Endothelial cell of umbilical vein (primary cell): ENCODE data around the gene DNAJC3. TPM values are rescaled to one million over a fixed set of nuclear protein-coding genes. Genes with fewer than 3 reads are reported as not detected.

Experiments
- BruUV-seq: library from RNA; stranded (reverse); fragments of 400-500 nt; replicated peaks from 2 replicates; lab custom pipeline; 2021; lab: Mats Ljungman, UMichigan
- CTCF ChIA-PET: fragments of 300-600, 350-600 bp; sonication (Branson Sonifier 250); formaldehyde crosslinking; loops from one replicate; lab custom pipeline; 2021; ENCODE audit warnings: antibody characterized with exemption, inconsistent platforms; lab: Charles Lee
- POLR2A ChIA-PET: fragments of 300-600, 350-600 bp; sonication (Branson Sonifier 250); formaldehyde crosslinking; loops from one replicate; lab custom pipeline; 2021; ENCODE audit warnings: antibody characterized with exemption, inconsistent platforms; lab: Charles Lee
- DNase-seq: peaks from one replicate; pipeline ENCODE4 v3.0.0-alpha.2; 2011; ENCODE audit warnings: low read depth, low spot score
- FAIRE-seq: peaks from 2 replicates; lab custom pipeline; 2011; peaks lifted over from hg19 to GRCh38; lab: Jason Lieb, UNC
- H2AFZ ChIP-seq: 2 replicates; pipeline ENCODE4 v1.6.0; 2012; ENCODE audit warnings: low read depth, low read length, control low read depth, inconsistent platforms
- H3K27ac ChIP-seq: 2 replicates; pipeline ENCODE4 v1.5.1; 2011; ENCODE audit warnings: low read depth, mild to moderate bottlenecking, control low read depth, low read length, moderate library complexity; ENCODE audit not compliant: insufficient read depth
- H3K27me3 ChIP-seq, 2 experiments: 2 replicates each; pipeline versions ENCODE4 v1.6.0 to v1.6.1; 2011; ENCODE audit warnings: low read length in 2 of 2, mixed read lengths in 1 of 2; ENCODE audit not compliant: control insufficient read depth in 2 of 2, insufficient read depth in 2 of 2
- H3K36me3 ChIP-seq, 2 experiments: 2 replicates in 1 of 2; 3 replicates in 1 of 2; pipeline ENCODE4 v1.5.1; 2011; ENCODE audit warnings: low read length in 2 of 2, mild to moderate bottlenecking in 1 of 2, moderate library complexity in 1 of 2; ENCODE audit not compliant: control insufficient read depth in 2 of 2, insufficient read depth in 2 of 2; ENCODE audit errors: extremely low read depth in 1 of 2
- H3K4me1 ChIP-seq: 3 replicates; pipeline ENCODE4 v1.5.1; 2011; ENCODE audit warnings: mild to moderate bottlenecking, low read length; ENCODE audit not compliant: control insufficient read depth, insufficient read depth; ENCODE audit errors: extremely low read depth
- H3K4me2 ChIP-seq: 2 replicates; pipeline ENCODE4 v1.6.1; 2011; ENCODE audit warnings: low read length, control low read depth, mixed read lengths; ENCODE audit not compliant: insufficient read depth
- H3K4me3 ChIP-seq, 3 experiments: fragments of 200-600 bp in 1 of 3; sonication (generic), shearing (Covaris generic) in 1 of 3; replicated peaks in 1 of 3; 2 replicates each; pipeline ENCODE4 v1.5.1; 2011 to 2016; ENCODE audit warnings: control low read depth in 3 of 3, low read length in 3 of 3, mild to moderate bottlenecking in 2 of 3, inconsistent platforms in 1 of 3, low read depth in 1 of 3, moderate library complexity in 1 of 3; ENCODE audit not compliant: insufficient read depth in 1 of 3
- H3K79me2 ChIP-seq: 2 replicates; pipeline ENCODE4 v1.6.0; 2012; ENCODE audit warnings: low read length, inconsistent platforms; ENCODE audit not compliant: control insufficient read depth, insufficient read depth
- H3K9ac ChIP-seq: replicated peaks from 2 replicates; pipeline ENCODE3; 2011; ENCODE audit warnings: low read length, control low read depth; ENCODE audit not compliant: insufficient read depth; ENCODE audit errors: extremely low read depth
- H3K9me1 ChIP-seq: replicated peaks from 3 replicates; pipeline ENCODE4 v1.6.0; 2011; ENCODE audit warnings: mild to moderate bottlenecking, low read length; ENCODE audit not compliant: control insufficient read depth, insufficient read depth; ENCODE audit errors: extremely low read depth
- H3K9me3 ChIP-seq: replicated peaks from 2 replicates; pipeline ENCODE4 v1.5.1; 2012; ENCODE audit warnings: low read length, inconsistent platforms; ENCODE audit not compliant: control insufficient read depth, insufficient read depth
- H4K20me1 ChIP-seq: replicated peaks from 2 replicates; pipeline ENCODE3; 2011; ENCODE audit warnings: mild to moderate bottlenecking, low read length; ENCODE audit not compliant: control insufficient read depth, insufficient read depth; ENCODE audit errors: extremely low read depth
- EZH2 ChIP-seq: IDR thresholded peaks from 2 replicates; pipeline ENCODE4 v1.6.1; 2012; ENCODE audit warnings: borderline replicate concordance, low read depth, mild to moderate bottlenecking, moderate library complexity, low read length, inconsistent platforms; ENCODE audit not compliant: severe bottlenecking
- GATA2 ChIP-seq: IDR thresholded peaks from 2 replicates; pipeline ENCODE4 v1.7.0; 2011; ENCODE audit warnings: low read depth, mild to moderate bottlenecking, moderate library complexity, mixed read lengths, low read length; ENCODE audit not compliant: insufficient read length, insufficient read depth
- MYC ChIP-seq: IDR thresholded peaks from one replicate; pipeline ENCODE4 v1.6.1; 2011; ENCODE audit warnings: mild to moderate bottlenecking, low read depth, low read length
- dilution Hi-C: fragments of 300-500 bp; cut with MboI; formaldehyde crosslinking; loops from one replicate; pipeline ENCODE4 v1.15.0; 2019; ENCODE audit warnings: low sequenced_read_pairs; ENCODE audit not compliant: extremely low pct_ligation_motif_present
- intact Hi-C: fragments of 100-400 bp; cut with micrococcal nuclease; formaldehyde crosslinking; loops from one replicate; pipeline ENCODE4 v1.10.0; 2022
- polyA plus RNA-seq, 4 experiments: library from polyadenylated mRNA; depleted of rRNA in 3 of 4; stranded (reverse) in 3 of 4; unstranded in 1 of 4; fragments of >200 nt; gene quantifications; 2 replicates each; pipeline versions ENCODE4 v1.2.1 to v1.2.3, GENCODE V29; 2011 to 2012; ENCODE audit warnings: missing spikeins in 1 of 4
- total RNA-seq: library from RNA; stranded (reverse); gene quantifications from 2 replicates; pipeline ENCODE4 v1.2.3, GENCODE V29; 2021
- TF ChIP-seq, protein P1 (sequence below), 2 donors: IDR thresholded peaks; 1 replicate in 1 of 2; 2 replicates in 1 of 2; pipeline ENCODE4 v1.5.1; 2011; ENCODE audit warnings: low read length in 2 of 2, mild to moderate bottlenecking in 2 of 2, moderate library complexity in 2 of 2, control low read depth in 1 of 2, inconsistent platforms in 1 of 2, low read depth in 1 of 2; ENCODE audit not compliant: insufficient read depth in 1 of 2; ENCODE audit errors: extremely low read depth in 1 of 2

Gene DNAJC3
- total and polyA plus RNA-seq, 2 donors (not counting 3 experiments of a cell fraction or from before 2014, with no cell fraction given), result 17.0 to 51.2 TPM

DNA sequence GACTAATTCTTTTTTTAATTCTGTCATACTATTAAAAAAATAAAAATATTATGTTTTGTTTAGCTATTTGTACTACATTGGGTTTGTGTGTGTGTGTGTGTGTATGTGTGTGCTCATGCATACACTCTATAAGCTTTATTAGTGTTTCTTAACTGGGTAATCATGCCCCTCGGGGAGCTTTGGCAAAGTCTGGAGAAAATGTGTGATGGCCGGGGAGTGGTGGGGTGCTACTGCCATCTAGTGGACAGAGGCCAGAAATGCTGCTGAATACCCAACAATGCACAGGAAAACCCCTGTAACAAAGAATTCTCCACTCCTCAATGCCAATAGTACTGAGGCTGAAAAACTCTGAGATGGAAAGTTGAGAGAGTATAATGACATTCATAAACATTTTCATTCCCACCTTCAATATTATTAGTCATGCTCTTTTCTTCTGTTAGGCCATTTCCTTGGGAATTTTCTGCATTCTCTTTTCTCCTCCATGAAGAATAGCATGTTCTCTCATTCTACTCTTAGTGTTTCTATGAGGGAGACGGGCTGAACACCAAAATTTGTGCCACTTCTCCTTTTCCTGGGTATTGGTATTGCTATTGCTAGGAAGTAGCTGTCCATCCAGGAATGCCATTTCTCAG is 157.3 kb downstream of the DNAJC3 start:
- H3K27ac ChIP-seq, result peak overlapping the region; percentile 30
- DNase-seq (peak; percentile 81), FAIRE-seq (peak; percentile 42)
- intact Hi-C loops, result loop anchor here (1.0 to 10.0 kb wide), 11 partner anchors 147 to 1399 kb away; partner anchors contain the start of gene DZIP1
- peak overlapping the region; percentile 34 for H3K9ac ChIP-seq
- peak overlapping the region in 1 of 3 experiments; percentile 23 for H3K4me3 ChIP-seq
- H3K4me1 ChIP-seq, result peaks cover 13% of the 10 kb centered on the region
- POLR2A ChIA-PET, result interaction anchor here (0.8 to 1.8 kb wide), 4 partner anchors 157 to 645 kb away, joined by 3 to 12 read pairs (median 6); partner anchors contain the start of gene DNAJC3
- no peaks in the 10 kb centered on the region for H3K27me3 ChIP-seq
- no peaks in the 10 kb centered on the region for H3K9me1 ChIP-seq
- dilution Hi-C loops, result no loop called here
- TF ChIP-seq, protein P1, sequence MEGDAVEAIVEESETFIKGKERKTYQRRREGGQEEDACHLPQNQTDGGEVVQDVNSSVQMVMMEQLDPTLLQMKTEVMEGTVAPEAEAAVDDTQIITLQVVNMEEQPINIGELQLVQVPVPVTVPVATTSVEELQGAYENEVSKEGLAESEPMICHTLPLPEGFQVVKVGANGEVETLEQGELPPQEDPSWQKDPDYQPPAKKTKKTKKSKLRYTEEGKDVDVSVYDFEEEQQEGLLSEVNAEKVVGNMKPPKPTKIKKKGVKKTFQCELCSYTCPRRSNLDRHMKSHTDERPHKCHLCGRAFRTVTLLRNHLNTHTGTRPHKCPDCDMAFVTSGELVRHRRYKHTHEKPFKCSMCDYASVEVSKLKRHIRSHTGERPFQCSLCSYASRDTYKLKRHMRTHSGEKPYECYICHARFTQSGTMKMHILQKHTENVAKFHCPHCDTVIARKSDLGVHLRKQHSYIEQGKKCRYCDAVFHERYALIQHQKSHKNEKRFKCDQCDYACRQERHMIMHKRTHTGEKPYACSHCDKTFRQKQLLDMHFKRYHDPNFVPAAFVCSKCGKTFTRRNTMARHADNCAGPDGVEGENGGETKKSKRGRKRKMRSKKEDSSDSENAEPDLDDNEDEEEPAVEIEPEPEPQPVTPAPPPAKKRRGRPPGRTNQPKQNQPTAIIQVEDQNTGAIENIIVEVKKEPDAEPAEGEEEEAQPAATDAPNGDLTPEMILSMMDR (IDR thresholded peaks at IDR 0.05; ENCODE audit: extremely low read depth in 1 of 2, insufficient read depth in 1 of 2, low read depth in 1 of 2, low read length in 2 of 2), result peak; percentile 85 to 87
- TF ChIP-seq EZH2 (no peak), GATA2 (no peak), MYC (no peak)
- no peak overlapping the region for H2AFZ ChIP-seq
- H3K79me2 ChIP-seq, result no peaks in the 10 kb centered on the region
- no peaks in the 10 kb centered on the region for H3K36me3 ChIP-seq
- H4K20me1 ChIP-seq, result no peaks in the 10 kb centered on the region
- no peaks in the 10 kb centered on the region for H3K9me3 ChIP-seq
- no TSS peak for BruUV-seq
- peak overlapping the region; percentile 80 for H3K4me2 ChIP-seq
- CTCF ChIA-PET, result interaction anchor here (0.6 to 5.1 kb wide), 82 partner anchors 9 to 1398 kb away, joined by 3 to 286 read pairs (median 5); partner anchors contain the start of genes DNAJC3, DZIP1 and TGDS
